Measurements from ENCODE around the gene OR10C1.

OR10C1 gene

GRCh38 chr6:29477923-29478450 lies 38.9 kb downstream of the OR10C1 start:
- DNase-seq (ENCODE audit: low spot score), result no peak

DNA sequence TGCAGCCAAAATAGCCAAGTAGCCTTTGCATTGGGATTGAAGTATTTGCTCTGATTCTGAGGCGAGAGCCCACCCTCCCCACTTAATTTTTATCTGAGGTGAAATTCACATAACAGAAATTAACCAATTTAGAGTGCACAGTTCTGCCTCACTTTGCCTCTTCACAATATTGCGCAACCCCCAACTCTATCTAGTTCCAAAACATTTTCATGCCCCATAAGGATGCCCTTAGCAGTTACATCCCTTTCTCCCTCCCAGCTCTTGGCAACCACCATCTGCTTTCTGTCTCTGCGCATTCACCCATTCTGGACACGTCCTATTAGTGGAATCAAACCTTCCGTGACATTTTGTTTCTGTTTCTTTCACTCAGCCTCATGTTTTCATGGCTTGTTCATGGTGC lies 39.6 kb downstream of the OR10C1 start:
- no peak for DNase-seq (ENCODE audit: low spot score)

- no peak for DNase-seq (ENCODE audit: low spot score)
Observed at GRCh38 chr6:29479560-29479959, 40.5 kb downstream of the OR10C1 start.

GRCh38 chr6:29483186-29483585 lies 44.1 kb downstream of the OR10C1 start:
- no peak for DNase-seq (ENCODE audit: low spot score)

DNA sequence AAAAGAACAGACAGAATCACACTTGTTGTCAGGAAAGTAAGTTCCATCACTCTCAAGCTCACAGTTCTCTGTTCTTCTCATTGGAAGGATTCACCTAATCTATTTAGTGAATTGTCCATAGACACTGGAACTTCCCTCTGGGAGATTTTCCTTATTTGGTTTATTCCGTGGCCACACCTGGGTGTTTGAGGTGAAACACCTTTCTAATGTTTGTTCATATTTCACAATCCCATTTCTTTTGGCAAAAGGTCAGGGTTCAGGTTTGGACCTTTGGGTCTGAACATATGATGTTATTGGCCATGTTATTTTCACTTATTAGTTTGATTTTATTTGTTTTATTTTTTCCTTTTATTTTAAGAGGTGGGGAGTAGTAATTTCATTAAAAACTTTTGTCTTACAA lies 44.6 kb downstream of the OR10C1 start:
- DNase-seq (ENCODE audit: low spot score), result no peak

- DNase-seq (ENCODE audit: low spot score), result no peak
Observed at GRCh38 chr6:29486577-29486976, 47.5 kb downstream of the OR10C1 start.

- no peak for DNase-seq (ENCODE audit: low spot score)
Observed at GRCh38 chr6:29487131-29487530, 48.0 kb downstream of the OR10C1 start.

- DNase-seq (ENCODE audit: low spot score), result no peak
Observed at GRCh38 chr6:29487660-29488059, 48.6 kb downstream of the OR10C1 start, which contains the start of gene MAS1L. Gene MAS1L (minus strand): TSS chr6:29487956. CDS start chr6:29487902, 54 bp downstream.

DNA sequence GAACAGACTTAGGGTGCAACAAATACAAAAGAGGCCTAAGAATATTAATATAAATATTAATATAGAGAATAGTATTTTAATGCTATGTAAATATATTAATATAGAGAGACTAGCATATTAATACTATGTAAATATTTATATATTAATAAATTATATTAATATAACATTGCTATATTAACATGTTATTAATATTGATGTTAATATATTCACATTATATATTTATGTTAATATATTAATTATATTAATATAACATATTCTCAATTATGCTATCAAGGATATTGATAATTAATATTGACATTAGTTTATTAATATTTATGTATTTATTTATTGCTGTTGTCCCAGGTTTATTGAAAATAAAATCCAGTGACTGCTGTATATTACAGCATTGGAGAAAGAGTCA lies 49.8 kb downstream of the OR10C1 start:
- DNase-seq (ENCODE audit: low spot score), result no peak

DNA sequence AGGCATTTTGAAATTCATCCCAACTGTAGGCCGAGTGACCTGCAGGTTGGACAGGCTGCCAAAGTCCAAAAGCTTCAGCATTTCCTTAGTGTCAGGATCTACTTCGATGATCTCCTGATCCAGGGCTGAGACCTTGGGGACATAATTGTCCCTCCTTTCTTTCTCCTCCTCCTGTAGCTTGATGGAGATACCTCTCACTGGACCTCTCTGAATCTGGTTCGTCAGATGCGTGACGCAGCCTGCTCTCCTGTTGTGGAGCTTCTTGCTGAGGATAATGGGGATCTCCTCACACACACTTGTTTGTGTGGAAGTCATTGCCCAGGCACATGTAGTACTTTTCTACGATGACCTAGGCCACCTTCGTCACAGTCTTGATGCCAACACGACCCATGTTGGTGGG lies 50.2 kb downstream of the OR10C1 start:
- no peak for DNase-seq (ENCODE audit: low spot score)

DNA sequence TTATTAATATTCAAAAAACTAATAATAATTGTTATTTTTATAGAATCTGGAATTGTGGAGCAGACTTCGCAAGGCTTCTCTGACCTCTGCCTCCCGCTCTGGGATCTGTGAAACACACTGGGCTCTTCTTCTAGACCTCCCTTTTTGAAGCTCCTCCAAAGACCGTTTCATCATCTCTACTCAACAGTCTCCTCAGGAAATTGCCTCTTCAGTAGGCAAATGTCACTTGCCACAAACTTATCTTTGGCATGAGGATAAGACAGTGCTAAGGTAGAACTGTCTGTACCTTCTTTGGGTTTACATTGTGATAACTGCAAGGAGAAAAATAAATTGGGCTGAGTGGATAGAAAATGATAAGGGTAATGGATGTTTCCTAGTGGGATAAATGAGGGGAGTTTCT lies 50.9 kb downstream of the OR10C1 start:
- no peak for DNase-seq (ENCODE audit: low spot score)

GRCh38 chr6:29490552-29490951 lies 51.4 kb downstream of the OR10C1 start:
- no peak for DNase-seq (ENCODE audit: low spot score)

Data from globus pallidus (tissue), 1 donor.